HFFc6 (cell line): ENCODE measurements around the gene EML6. TPM values are rescaled to one million over a fixed set of nuclear protein-coding genes. Genes with fewer than 3 reads are reported as not detected.

Source experiments
- DNase-seq: peaks from one replicate; pipeline ENCODE4 v3.0.0-alpha.2; 2018
- H3K27ac Mint-ChIP-seq: 2 replicates; pipeline ENCODE4 v1.8.0; 2020; ENCODE audit warnings: mild to moderate bottlenecking, mixed read lengths
- H3K27me3 Mint-ChIP-seq: 2 replicates; pipeline ENCODE4 v1.8.0; 2021; ENCODE audit warnings: mild to moderate bottlenecking, moderate library complexity, mixed read lengths; ENCODE audit not compliant: insufficient read depth
- H3K36me3 Mint-ChIP-seq: 2 replicates; pipeline ENCODE4 v1.8.0; 2021; ENCODE audit warnings: low read depth, mixed read lengths
- H3K4me1 Mint-ChIP-seq: 2 replicates; pipeline ENCODE4 v1.8.0; 2020; ENCODE audit warnings: low read depth, mixed read lengths
- H3K4me3 Mint-ChIP-seq: 2 replicates; pipeline ENCODE4 v1.8.0; 2020; ENCODE audit warnings: mild to moderate bottlenecking, moderate library complexity, mixed read lengths
- H3K9me3 Mint-ChIP-seq: 2 replicates; pipeline ENCODE4 v1.8.0; 2020; ENCODE audit warnings: mild to moderate bottlenecking, mixed read lengths
- CTCF ChIP-seq: fragments of 200-600 bp; sonication (generic); IDR thresholded peaks from 2 replicates; pipeline ENCODE4 v1.5.0; 2021; ENCODE audit warnings: antibody characterized with exemption, mild to moderate bottlenecking
- total RNA-seq, 6 experiments: library from RNA; stranded (reverse); fragmentation: NEBNext Ultra II Directional; extraction: Animal tissue kit (Norgen Biotek cat#: 25700); gene quantifications; 2 replicates in 1 of 6; 3 replicates in 5 of 6; pipeline ENCODE4 v1.2.3, GENCODE V29; 2021

Gene EML6
- total RNA-seq, 6 experiments from 2014 or later = 0.05 to 0.37 (median 0.25) TPM

DNA sequence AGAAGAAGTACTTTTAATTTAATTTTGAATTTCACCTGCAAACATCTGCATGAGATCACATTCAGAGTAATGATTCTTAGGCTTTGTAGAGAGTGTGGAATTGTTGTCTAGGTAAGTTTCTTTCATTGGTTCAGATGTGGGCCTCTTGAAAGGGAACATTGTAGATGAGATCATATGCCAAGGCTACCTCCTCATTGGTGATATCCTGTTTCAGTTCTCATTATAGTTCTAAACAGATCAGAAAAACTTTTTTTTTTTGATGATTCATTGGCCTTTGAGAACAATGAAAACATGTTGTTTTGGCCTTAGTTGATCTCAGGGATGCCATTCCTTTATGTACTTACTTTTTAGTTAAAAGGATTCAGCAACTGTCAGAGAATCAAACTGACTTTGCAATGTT is 44.5 kb downstream of the EML6 start:
- Mint-ChIP-seq H3K9me3 (no peaks in the 10 kb centered on the region), H3K27ac (peak overlapping the region; percentile 49; the same call in 1 of the 2 replicates), H3K4me1 (peaks cover 43% of the 10 kb centered on the region), H3K4me3 (no peak overlapping the region), H3K27me3 (no peaks in the 10 kb centered on the region), H3K36me3 (no peaks in the 10 kb centered on the region)
- TF ChIP-seq CTCF = no peak
- DNase-seq = peak; percentile 62

GRCh38 chr2:54768772-54769428 is 45.4 kb downstream of the EML6 start:
- TF ChIP-seq CTCF = no peak
- H3K27ac Mint-ChIP-seq = no peak overlapping the region
- DNase-seq = no peak
- H3K27me3 Mint-ChIP-seq = no peaks in the 10 kb centered on the region
- no peak overlapping the region for H3K4me3 Mint-ChIP-seq
- peaks cover 46% of the 10 kb centered on the region for H3K4me1 Mint-ChIP-seq
- peaks cover 2% of the 10 kb centered on the region for H3K9me3 Mint-ChIP-seq
- H3K36me3 Mint-ChIP-seq = peaks cover 2% of the 10 kb centered on the region; the same call in 1 of the 2 replicates

DNA sequence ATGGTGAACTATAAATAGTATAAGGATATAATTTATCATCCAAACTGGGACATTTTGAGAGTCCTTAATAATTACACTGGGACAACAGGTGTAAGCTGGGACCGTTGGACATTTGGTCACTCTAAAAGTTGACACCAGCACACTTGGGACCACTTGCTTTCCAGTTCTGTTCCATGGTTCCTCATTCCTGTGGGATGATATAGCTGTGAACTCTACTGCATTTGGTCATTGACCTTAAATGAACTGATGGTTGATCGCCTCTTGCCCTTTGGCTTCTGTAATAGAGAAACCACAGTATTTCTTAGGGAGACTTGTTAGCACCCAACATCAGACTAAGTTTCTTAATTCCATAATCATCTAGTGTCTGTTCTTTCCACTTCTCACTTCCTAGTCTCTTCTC is 46.7 kb downstream of the EML6 start:
- no peak for TF ChIP-seq CTCF
- DNase-seq = no peak
- peaks cover 11% of the 10 kb centered on the region for H3K9me3 Mint-ChIP-seq
- H3K27me3 Mint-ChIP-seq = no peaks in the 10 kb centered on the region
- H3K4me1 Mint-ChIP-seq = peaks cover 46% of the 10 kb centered on the region
- H3K4me3 Mint-ChIP-seq = no peak overlapping the region
- H3K36me3 Mint-ChIP-seq = peaks cover 14% of the 10 kb centered on the region
- H3K27ac Mint-ChIP-seq = peak overlapping the region; percentile 44; the same call in 1 of the 2 replicates

DNA sequence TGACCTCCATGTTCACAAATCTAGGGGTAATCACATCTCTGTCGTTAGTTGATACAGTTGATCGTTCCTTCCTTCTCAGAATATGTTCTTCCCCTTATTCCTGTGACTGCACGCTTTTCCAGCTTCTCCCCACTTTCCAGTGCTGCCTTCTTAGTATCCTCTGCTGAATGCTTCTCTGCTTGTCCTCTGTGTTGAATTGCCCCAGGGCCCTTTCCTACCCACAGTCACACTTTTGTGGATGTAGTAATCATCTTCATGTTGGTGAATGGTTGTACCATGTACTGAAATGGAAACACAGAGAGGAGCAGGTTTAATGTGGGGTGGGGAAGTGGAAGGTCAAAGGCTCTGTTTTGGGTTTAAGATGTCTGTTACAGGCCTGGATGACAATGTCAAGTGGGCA is 47.2 kb downstream of the EML6 start:
- peak overlapping the region; percentile 44; the same call in 1 of the 2 replicates for H3K27ac Mint-ChIP-seq
- H3K36me3 Mint-ChIP-seq = peaks cover 18% of the 10 kb centered on the region
- DNase-seq = no peak

GRCh38 chr2:54771166-54771885 is 47.9 kb downstream of the EML6 start:
- H3K4me1 Mint-ChIP-seq = peaks cover 46% of the 10 kb centered on the region
- H3K4me3 Mint-ChIP-seq = no peak overlapping the region
- peaks cover 23% of the 10 kb centered on the region for H3K36me3 Mint-ChIP-seq
- peak; percentile 69 for DNase-seq
- H3K9me3 Mint-ChIP-seq = peaks cover 20% of the 10 kb centered on the region
- no peaks in the 10 kb centered on the region for H3K27me3 Mint-ChIP-seq
- H3K27ac Mint-ChIP-seq = peak overlapping the region; percentile 44
- no peak for TF ChIP-seq CTCF

More for the DNA sequence above, 47.2 kb downstream of the EML6 start:
- no peak overlapping the region for H3K4me3 Mint-ChIP-seq
- peaks cover 46% of the 10 kb centered on the region for H3K4me1 Mint-ChIP-seq
- no peak for TF ChIP-seq CTCF
- H3K27me3 Mint-ChIP-seq = no peaks in the 10 kb centered on the region
- H3K9me3 Mint-ChIP-seq = peaks cover 14% of the 10 kb centered on the region
